ENCODE measurements around the gene MAGI2.

DNA sequence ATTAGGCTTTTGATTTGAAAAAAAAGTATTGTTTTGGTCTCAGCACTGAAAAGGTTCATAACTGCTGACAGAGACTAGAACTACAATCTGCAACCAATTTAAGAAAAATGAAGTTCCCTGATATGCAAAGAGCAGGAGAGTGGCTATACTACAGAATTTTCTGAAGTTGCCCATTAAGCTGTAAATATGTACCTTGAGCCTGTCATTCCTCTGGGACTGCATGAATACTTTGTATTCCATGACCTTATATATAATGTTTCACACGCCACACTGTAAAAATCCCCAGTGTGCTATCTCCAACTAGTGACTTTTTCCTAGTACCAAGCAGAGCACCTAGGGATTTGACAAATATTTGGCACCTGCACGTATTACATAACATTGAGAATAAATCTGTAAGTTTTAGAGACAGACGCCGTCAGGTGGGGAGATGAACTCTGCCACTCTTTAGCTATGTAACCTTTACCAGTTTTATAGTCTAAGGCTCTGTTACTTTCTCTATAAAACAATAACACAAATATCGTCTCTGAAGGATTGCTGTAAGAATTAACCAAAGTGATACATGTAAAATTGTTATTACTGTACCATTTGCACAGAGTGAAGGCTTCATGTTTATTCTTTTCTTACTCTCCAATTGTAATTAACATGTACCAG, 235.4 kb downstream of the MAGI2 start:
- TF ChIP-seq EZH2phosphoT487 (IDR thresholded peaks at IDR 0.05; ENCODE audit: borderline replicate concordance) = no peak
- TF ChIP-seq, protein P1, sequence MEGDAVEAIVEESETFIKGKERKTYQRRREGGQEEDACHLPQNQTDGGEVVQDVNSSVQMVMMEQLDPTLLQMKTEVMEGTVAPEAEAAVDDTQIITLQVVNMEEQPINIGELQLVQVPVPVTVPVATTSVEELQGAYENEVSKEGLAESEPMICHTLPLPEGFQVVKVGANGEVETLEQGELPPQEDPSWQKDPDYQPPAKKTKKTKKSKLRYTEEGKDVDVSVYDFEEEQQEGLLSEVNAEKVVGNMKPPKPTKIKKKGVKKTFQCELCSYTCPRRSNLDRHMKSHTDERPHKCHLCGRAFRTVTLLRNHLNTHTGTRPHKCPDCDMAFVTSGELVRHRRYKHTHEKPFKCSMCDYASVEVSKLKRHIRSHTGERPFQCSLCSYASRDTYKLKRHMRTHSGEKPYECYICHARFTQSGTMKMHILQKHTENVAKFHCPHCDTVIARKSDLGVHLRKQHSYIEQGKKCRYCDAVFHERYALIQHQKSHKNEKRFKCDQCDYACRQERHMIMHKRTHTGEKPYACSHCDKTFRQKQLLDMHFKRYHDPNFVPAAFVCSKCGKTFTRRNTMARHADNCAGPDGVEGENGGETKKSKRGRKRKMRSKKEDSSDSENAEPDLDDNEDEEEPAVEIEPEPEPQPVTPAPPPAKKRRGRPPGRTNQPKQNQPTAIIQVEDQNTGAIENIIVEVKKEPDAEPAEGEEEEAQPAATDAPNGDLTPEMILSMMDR (conservative IDR thresholded peaks at IDR 0.05; ENCODE audit: low read length) = no peak

Measured in Loucy (cell line).